C4-2B (cell line): ENCODE data around the gene FAM131B.
"Not testable (repeated sequence)": the region's sequence is repeated elsewhere in the genome, so short reads cannot be mapped to it uniquely, and the experiment has no call there.

Experiments used
- H3K27ac ChIP-seq: fragments of 450-650 bp; 2 replicates; pipeline ENCODE4 v1.5.1; 2017
- CTCF ChIP-seq: fragments of 450-650 bp; conservative IDR thresholded peaks from 2 replicates; pipeline ENCODE4 v1.5.1; 2017; ENCODE audit warnings: mild to moderate bottlenecking
- ZFX ChIP-seq: fragments of 450-650 bp; IDR thresholded peaks from 2 replicates; pipeline ENCODE4 v1.6.1; 2017

Gene FAM131B

GRCh38 chr7:143393267-143394041, 30.9 kb upstream of the FAM131B start:
- no peak overlapping the region for H3K27ac ChIP-seq

GRCh38 chr7:143392875-143393266, 30.4 kb upstream of the FAM131B start:
- H3K27ac ChIP-seq, result no peak overlapping the region

More at GRCh38 chr7:143393267-143394041, 30.9 kb upstream of the FAM131B start:
- TF ChIP-seq ZFX (no peak), CTCF (no peak)

GRCh38 chr7:143392427-143392826, 29.9 kb upstream of the FAM131B start:
- not testable (repeated sequence) for H3K27ac ChIP-seq

More at GRCh38 chr7:143392875-143393266, 30.4 kb upstream of the FAM131B start:
- TF ChIP-seq ZFX, result no peak
- no peak for TF ChIP-seq CTCF

- H3K27ac ChIP-seq, result no peak overlapping the region
- TF ChIP-seq CTCF, result no peak
- TF ChIP-seq ZFX, result no peak
Observed at GRCh38 chr7:143391462-143392404, 29.2 kb upstream of the FAM131B start.

- TF ChIP-seq CTCF (no peak), ZFX (no peak)
- no peak overlapping the region for H3K27ac ChIP-seq
Observed at GRCh38 chr7:143390773-143391317, 28.3 kb upstream of the FAM131B start.

GRCh38 chr7:143390104-143390772, 27.7 kb upstream of the FAM131B start:
- TF ChIP-seq ZFX, result no peak
- H3K27ac ChIP-seq, result no peak overlapping the region

GRCh38 chr7:143389316-143390103, 27.0 kb upstream of the FAM131B start:
- H3K27ac ChIP-seq, result no peak overlapping the region
- TF ChIP-seq ZFX, result no peak
- no peak for TF ChIP-seq CTCF
